NCI-H446 treated with DMSO at 0.1 percent for 48 hours (cell line): Measurements from ENCODE around the gene ZNF787.
"Not testable (repeated sequence)": the region's sequence is repeated elsewhere in the genome, so short reads cannot be mapped to it uniquely, and the experiment has no call there.

ENCODE experiments used
- DNase-seq: peaks from one replicate; lab custom pipeline; 2025; lab: John Stamatoyannopoulos, UW

The ZNF787 gene

DNA sequence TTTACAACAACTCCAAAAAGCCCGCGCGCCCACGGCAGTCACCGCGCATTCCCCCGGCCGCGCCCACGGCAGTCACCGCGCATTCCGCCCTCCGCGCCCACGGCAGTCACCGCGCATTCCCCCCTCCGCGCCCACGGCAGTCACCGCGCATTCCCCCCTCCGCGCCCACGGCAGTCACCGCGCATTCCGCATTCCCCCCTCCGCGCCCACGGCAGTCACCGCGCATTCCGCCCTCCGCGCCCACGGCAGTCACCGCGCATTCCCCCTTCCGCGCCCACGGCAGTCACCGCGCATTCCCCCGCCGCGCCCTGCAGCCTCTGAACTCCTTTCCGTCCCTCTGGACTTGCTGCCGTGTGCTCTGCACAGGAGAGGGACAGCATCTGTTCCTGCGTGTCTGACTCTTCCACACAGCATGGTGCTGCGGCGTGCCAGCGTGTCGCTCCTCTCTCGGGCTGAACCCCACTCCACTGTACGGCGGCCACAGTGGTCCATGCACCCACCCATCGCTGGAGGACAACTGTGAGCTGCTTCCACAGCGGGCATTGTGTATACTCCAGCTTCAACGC, 15.2 kb downstream of the ZNF787 start:
- DNase-seq: not testable (repeated sequence)

DNA sequence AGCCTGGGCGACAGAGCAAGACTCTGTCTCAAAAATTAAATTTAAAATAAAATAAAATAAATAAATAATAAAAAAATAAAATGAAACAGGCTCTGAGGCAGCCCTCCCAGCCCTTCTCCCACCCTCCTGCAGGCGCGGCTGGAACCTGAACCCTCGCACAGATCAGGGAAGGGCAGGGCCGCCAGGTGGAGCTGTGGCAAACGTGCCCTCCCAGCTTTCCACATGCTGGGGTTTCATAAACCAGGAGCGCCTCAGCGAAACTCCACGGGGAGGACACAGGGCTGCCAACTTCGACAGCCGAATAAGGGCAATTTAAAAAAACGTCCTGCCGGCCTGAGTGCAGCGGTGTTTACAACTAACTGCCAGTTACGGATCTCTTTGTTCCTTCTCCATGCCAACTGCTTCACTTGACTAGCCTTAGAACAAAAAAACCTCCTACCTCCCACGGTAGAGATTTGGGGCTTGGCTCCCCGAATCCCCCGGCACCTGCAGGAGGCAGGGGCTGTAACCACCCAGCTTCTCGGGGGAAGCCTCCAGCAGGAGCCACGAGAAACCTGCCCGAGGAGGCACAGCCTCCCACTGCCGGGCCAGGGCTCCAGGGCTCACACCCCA, 15.9 kb downstream of the ZNF787 start:
- no peak for DNase-seq

DNA sequence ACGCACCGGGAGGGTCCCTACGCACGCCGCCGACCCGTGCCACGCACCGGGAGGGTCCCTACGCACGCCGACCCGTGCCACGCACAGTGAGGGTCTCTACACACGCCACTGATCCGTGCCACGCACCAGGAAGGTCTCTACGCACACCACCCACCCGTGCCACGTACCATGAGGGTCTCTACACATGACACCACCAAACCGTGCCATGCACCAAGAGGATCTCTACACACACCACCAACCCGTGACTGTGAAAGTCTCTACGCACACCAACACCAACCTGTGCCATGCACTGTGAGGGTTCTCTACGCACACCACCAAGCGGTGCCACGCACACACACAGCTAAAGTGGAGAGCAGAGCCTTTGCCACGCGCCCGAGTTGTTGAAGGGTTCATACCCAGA, 16.7 kb downstream of the ZNF787 start:
- DNase-seq: no peak

DNA sequence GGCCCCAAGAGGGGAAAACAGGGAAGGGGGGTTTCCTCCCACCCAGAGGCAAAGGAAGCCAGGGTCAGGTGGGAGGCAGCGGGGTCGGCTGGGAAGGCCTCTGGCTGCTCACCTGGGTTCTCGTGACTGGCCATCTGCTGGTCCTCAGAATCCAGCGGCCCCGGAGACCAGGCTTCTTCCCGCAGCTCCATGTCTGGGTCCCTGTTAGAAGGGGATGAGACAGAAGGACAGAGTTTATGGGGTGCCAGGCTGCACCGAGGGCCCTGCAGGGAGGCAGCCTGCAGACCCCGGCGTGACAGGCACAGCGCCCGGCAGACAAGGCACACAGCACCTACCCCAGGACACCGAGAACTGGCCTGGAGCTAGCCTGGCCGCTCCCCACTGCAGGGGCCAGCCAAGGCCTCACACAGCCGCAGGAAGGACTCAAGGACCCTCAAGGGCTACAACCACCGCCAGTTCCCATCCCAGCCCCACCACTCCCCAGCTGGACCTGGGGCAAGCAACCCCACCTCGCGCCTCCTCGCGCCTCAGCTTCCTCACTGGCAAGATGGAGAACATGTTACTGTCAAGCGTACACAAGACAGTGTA, 18.0 kb downstream of the ZNF787 start:
- no peak for DNase-seq

DNA sequence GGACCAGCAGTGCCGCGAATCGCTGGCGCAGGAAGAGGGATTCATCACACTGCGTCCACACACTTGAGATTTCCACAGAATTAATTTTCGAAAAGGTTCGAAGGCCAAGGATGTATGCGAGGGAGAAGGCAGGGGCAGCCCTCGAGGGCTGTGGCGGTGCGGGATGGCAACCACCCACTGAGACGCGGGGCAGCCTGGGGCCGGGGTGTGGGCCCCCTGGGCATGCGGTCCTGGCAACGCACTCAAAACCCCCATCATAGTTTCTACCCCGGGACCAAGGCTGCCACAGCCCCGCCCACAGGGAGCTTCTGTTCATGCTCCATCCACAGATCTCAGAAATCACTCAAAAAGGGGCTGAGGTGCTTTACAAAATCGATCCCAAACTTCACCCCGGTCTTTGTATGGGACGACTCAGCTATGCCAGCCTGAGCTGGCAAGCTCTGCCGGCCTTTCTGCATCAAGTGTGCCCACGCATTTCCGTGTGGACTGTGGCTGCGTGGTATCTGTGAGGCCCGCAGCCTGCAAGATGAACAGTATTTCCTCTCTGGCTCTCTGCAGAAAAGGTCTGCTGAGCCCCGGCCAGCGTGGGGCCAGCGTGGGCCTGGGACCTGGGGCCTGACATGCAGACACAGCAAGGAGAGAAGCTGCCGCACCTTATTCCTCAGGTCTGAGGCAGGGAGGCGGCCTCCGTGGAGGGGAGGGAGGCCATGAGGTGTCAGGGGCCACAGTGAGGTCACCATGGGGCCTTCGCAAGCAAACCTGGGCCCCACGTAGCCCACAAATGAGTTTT, 19.2 kb downstream of the ZNF787 start:
- DNase-seq: no peak

DNA sequence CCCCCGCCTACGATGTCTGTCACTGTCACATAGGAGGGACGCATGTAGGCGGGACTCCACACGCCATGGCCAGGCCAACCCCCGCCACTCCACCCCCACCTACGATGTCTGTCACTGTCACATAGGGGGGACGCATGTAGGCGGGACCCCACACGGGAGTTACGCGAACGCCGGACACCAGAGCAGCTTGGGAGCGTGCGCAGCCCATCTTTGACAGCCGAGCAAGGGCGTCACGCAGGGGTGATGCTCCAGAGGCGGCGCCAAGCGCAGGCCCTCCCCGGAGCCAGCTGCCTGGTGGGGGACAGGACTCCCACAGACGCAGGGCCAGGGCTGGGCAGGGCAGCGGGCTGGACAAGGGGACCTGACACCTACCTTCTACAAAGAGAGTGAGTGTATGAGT, 20.0 kb downstream of the ZNF787 start:
- DNase-seq: no peak

DNA sequence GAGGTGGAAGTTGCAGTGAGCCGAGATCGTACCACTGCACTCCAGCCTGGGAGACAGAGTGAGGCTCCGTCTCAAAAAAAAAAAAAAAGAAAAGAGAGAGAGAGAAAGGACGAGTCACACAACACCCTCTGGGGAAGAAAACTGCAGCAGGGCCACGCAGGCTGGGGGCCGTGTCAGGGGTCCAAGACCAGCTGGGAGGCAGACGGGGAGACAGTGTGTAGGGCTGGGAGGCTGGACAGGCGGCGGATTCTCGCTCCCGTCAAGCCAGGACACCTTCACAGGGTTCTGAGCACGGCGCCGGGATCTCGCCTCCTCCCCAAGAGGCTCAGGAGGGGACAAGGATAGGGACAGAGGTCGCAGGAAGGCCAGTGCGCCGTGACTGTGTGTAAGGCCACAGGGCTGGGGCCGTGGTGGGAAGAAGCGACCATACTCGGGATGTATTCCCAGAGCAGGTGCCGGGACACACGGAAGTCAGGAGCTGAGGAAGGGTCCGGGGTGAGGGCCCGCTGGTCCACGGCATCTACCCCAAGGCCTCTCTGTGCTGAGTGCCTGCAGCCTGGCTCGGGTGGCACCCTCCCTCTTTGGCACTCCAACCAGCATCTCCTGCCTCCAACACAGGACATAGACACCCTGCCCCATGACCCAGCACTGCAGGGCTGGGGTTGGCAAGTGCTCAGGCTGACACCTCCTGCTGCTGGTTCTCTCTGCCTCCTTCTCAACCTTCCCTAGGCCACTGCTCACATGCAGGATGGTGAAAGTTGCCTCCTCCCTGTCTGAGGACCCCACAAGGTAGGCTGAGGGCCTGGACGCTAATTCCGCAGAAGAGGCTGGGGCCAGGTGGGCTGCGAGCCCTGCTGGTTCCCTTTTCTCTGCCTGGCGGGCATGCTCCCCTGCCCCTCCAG, 21.2 kb downstream of the ZNF787 start:
- DNase-seq: no peak

DNA sequence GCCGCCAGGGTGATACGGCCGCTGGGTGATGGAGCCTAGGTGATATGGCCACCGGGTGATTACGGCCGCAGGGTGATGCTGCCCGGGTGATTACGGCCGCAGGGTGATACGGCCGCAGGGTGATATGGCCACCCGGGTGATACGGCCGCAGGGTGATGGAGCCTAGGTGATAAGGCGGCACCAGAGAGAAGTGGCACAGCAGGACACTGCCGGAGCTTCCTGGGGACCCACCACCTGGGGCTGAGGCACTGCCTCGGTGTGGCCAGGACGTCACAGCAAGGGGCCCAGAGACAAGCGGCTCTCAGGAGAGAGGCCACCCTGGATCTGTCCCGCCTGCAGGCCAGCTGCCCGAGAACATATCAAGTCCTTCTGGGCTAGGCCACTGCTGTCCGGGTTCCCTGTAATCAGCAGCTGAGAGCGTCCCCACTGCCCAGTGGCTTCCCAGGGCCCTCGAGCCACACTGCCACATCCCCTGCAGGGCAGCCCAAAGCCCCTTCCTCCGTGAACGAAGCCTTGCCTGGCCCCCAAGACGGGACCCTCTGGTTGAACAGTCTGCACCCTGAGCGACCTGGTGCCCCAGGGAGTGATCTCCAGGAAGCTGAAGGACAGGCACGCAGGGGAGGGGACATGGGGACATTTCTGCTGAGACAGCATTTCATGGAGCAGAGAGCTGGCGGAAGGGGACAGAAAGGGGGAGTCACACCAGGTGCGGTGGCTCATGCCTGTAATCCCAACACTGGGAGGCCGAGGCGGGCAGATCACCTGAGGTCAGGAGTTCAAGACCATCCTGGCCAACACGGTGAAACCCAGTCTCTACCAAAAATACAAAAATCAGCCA, 22.1 kb downstream of the ZNF787 start:
- DNase-seq: no peak

DNA sequence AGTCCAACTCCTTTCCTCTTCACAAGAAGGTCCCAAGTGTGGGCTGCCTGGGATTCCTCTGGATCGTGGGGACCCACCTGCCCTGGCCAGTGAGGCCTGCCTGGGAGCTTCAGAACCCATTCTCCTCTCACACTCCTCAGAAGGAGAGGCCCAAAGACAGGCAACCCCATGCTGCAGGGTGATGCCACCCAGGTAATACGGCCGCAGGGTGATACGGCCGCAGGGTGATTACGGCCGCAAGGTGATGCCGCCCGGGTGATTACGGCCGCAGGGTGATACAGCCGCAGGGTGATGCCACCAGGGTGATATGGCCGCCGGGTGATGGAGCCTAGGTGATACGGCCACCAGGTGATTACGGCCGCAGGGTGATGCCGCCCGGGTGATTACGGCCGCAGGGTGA, 22.9 kb downstream of the ZNF787 start:
- DNase-seq: not testable (repeated sequence)

DNA sequence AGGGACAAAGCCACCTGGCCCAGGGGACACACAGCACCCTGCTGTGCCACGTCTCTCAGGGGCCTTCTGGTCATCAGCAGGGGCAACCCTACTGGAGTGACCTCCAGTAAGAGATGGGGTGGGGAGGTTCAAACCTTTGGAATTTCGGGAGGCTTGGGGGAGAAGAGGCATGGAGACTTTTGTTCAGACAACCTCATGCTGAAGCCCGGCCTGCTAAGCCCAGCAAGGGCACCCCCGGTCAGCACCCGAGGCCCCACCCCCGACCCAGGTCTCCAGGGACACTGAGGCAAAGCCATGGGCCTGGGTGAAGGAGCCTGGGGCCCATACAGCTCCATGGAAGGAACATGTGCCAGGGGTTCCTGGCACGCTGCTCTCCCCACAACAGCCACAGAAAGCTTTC, 23.3 kb downstream of the ZNF787 start:
- no peak for DNase-seq

DNA sequence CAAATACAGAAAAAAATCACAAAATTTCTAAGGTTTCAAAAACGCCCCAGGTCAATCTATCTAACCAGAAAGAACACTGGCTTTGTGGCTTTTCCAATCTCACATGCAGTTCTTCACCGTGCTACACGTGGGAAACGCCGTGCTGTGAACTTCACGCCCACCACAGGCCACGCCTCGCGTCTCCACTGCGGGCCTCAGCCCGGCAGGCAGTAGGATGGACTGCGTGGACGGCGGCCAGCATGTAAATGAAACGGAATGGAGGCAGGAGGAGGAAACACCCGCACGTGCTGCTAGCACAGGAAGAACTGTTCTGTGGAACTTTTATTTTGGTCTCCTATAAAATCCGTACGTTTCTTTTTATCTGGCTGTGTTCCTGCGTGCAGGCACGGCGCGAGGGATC, 23.8 kb downstream of the ZNF787 start:
- DNase-seq: no peak

DNA sequence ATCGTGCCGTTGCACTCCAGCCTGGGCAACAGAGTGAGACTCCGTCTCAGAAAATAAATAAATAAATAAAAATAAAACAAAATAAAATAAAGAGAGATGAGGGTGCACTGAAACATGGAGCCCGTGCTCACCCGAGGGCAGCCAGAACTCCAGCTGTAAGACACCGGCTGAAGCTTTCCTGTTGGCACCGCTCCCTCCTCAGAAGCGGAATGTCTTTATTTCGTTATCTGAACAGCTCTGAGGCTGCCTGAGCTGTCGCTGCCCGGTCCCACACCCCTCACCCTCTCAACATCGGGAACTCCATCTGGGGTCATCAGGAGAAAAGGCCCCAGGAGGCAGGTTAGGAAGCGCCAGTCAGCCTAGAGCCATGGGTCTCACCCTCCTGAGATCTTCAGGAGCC, 24.4 kb downstream of the ZNF787 start:
- no peak for DNase-seq

DNA sequence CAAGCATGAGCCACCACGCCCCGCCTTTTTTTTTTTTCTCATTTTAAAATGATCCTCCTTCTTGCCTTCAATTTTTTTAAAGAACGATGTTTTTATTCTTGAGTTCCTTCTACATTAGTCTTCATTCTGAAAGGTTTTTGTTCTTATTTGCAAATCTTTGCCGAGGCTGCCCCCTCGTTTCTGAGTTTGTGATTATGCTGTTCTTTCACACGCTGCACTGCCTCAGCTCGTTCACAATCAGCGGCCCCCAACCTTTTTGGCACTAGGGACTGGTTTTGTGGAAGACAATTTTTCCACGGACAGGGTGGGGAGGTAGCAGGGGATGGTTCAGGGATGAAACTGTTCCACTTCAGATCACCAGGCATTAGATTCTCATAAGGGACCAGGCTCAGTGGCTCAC, 26.6 kb downstream of the ZNF787 start:
- no peak for DNase-seq

DNA sequence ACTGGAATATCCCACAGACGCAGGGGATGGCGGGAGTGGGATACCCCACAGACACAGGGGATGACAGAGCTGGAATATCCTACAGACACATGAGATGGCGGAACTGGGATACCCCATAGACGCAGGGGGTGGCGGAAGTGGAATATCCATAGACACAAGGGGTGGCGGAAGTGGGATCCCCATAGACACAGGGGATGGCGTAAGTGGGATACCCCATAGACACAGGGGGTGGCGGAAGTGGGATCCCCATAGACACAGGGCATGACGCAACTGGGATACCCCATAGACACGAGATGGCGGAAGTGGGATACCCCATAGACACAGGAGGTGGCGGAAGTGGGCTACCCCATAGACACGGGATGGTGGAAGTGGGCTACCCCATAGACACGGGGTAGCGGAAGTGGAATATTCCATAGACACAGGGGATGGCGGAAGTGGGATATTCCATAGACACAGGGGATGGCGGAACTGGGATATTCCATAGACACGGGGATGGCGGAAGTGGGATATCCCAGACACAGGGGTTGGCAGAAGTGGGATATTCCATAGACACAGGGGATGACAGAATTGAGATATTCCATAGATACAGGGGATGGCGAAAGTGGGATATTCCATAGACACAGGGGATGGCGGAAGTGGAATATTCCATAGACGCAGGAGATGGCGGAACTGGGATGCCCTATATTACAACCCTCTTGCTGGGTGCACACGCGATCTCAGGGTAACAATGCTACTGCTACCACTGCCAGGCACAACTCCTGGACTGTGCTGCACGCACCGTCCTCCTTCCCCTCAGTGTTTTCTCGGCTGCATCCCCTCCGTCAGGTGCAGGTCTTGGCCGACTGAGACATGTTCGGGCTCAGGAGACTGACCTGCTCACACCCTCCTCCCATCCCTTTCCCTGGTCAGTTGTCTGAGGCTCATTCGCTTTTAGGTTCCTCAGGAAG, 28.1 kb downstream of the ZNF787 start:
- DNase-seq: no peak

DNA sequence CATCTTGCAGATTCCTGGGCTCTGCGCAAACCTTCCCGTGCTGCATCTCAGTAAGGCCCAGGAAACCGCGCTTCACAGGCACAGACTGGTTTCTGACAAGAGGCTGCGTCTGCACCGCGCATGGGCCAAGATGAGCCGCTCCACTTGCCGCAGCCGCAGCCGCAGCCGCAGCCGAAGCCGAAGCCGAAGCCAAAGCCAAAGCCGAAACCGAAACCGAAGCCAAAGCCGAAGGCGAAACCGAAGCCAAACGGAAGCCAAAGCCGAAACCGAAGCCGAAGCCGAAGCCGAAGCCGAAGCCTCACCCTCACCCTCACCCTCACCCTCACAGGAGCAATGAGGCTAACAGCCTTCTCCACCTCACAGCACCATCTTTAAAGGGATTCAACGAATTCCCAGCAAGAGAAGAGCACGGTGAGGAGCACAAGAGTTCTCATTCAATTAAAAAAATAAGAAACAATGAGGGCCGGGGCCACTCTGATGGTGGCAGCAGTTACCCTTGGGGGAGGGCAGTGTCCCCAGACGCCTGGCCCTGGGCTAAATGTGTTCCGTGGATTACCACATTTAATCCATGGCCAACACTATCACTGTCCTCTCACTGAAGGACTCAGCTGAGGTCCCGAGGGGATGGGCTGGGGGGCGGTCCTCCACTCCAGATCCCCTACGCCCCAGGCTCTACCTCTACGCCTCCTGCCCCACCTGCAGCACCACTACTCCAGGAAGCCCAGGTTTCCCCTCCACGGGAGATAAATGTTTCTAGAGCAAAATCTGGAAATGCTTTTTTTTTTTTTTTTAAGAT, 29.1 kb downstream of the ZNF787 start:
- DNase-seq: no peak

DNA sequence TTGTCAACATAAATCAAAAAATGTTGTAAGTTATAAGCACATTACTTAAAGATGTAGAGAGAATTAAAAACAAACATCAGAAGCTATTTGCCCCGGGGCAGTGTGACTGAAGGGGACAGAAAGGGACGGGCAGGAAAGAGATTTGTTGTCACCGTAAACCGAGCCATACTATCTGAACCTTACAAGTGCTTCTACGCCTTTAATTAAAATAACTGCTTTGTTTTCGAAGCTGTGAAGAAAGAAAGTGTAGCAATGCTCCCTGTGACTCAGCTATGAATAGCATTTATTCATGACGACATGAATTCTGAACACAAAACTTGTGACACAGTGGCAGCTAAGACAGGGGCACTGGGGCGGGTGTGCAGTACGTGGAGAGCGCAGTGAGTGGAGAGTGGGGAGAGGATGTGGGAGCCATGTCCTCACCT, 30.0 kb downstream of the ZNF787 start:
- no peak for DNase-seq

DNA sequence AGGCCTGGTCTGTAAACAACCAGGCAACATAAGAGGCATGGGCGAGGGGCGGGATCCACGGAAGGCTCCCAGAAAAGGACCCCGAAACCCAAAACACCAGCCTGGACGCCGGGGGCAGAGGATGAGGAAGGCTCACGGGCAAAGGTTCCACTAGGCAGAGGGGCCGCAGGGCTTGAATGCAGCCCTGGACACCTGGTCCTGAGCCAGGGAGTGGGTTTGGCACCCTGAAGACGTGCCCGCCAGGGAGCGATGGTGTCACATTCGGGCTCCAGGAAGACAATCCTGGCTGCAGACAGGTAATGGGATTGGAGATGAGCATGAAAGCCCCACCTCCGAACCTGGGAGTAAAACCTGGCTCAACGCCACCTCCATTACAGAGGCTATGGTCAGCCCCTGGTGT, 31.8 kb downstream of the ZNF787 start:
- DNase-seq: no peak

DNA sequence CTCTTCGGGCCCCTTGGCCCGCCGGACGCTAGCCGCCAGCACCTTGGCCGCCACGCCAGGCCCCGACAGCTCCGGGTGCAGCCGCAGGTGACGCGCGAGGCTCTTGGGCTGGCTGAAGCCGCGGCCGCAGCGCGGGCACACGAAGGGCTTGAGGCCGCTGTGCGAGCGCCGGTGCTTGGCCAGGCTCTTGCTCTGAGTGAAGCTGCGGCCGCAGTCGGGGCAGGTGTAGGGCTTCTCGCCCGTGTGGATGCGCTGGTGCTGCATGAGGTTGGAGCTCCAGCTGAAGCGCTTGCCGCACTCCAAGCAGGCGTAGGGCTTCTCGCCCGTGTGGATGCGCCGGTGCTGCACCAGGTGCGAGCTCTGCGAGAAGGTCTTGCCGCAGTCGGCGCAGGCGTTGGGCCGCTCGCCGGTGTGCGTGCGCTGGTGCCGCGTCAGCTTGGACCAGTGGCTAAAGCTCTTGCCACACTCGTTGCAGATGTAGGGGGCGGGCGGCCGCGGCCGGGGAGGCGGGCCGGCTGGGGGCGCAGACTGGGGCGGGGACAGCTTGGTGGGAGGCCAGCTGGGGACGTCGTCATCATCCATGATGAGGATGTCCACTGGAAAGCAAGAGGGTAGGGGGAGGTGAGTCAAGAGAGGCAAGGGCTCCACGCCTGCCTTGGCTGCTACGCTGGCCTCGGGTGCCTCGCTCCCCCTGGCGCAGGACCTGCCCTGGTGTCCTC, 32.4 kb downstream of the ZNF787 start:
- DNase-seq: no peak
